Peyer's patch (tissue), 4 donors: Measurements from ENCODE around the gene RAB22A.

ENCODE experiments used
- CTCF ChIP-seq, 6 experiments: fragments of 450-650 bp in 4 of 6; fragments of 200-600 bp in 2 of 6; sonication (generic) in 1 of 6; IDR thresholded peaks; one replicate each; pipeline ENCODE4 v1.5.1; 2017 to 2019; ENCODE audit warnings: antibody characterized with exemption in 6 of 6, mild to moderate bottlenecking in 3 of 6, moderate library complexity in 1 of 6
- POLR2A ChIP-seq, 2 donors: fragments of 450-650 bp; IDR thresholded peaks; one replicate each; pipeline ENCODE4 v1.5.1; 2017; ENCODE audit warnings: antibody characterized with exemption in 2 of 2, mild to moderate bottlenecking in 2 of 2, moderate library complexity in 2 of 2

DNA sequence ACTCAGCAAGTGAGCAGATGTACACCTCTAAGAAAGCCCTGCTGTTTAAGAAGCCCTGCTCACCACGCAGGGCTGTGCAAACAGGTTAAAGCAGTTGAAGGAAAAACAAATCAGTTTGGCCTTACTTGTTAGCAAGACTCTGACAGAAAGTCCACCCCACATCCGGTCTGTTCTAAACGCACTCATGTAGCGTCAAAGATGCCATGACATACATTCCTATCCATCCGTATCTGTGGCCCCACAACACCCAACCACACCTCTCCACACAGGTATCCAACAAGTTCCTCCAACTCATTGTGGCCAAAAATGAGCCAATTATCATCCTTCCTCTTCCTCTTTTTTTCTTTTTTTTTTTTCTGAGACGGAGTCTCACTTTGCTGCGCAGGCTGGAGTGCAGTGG lies 22.8 kb upstream of the RAB22A start:
- TF ChIP-seq CTCF (IDR thresholded peaks at IDR 0.05), result no peak
- no peak for TF ChIP-seq POLR2A (IDR thresholded peaks at IDR 0.05)
